Neural progenitor cell (in vitro differentiated cells): ENCODE data around the gene TAOK2. TPM values are rescaled to one million over a fixed set of nuclear protein-coding genes. Genes with fewer than 3 reads are reported as not detected.

Experiments used
- DNase-seq: peaks from one replicate; pipeline ENCODE4 v3.0.0-alpha.2; 2016; ENCODE audit warnings: low spot score
- H2AFZ ChIP-seq: fragments of 200-600 bp; sonication (generic); replicated peaks from 2 replicates; pipeline ENCODE4 v1.6.1; 2016; ENCODE audit warnings: antibody characterized with exemption
- H3F3A ChIP-seq: fragments of 200-600 bp; sonication (generic); 2 replicates; pipeline ENCODE4 v1.6.1; 2016; ENCODE audit warnings: antibody characterized with exemption, low read depth
- H3K27ac ChIP-seq: fragments of 200-600 bp; sonication (generic); 2 replicates; pipeline ENCODE4 v1.5.1; 2016; ENCODE audit warnings: mild to moderate bottlenecking
- H3K27me3 ChIP-seq: fragments of 200-600 bp; sonication (generic); 2 replicates; pipeline ENCODE4 v1.6.1; 2016; ENCODE audit warnings: mild to moderate bottlenecking, moderate library complexity
- H3K36me3 ChIP-seq: fragments of 200-600 bp; sonication (generic); 2 replicates; pipeline ENCODE4 v1.5.1; 2016
- H3K4me1 ChIP-seq: fragments of 200-600 bp; sonication (generic); 2 replicates; pipeline ENCODE4 v1.6.1; 2016; ENCODE audit warnings: mixed run types
- H3K4me2 ChIP-seq: fragments of 200-600 bp; sonication (generic); 2 replicates; pipeline ENCODE4 v1.6.1; 2016
- H3K4me3 ChIP-seq: fragments of 200-600 bp; sonication (generic); 2 replicates; pipeline ENCODE4 v1.5.1; 2016
- H3K79me2 ChIP-seq: fragments of 200-600 bp; sonication (generic); 2 replicates; pipeline ENCODE4 v1.6.1; 2016; ENCODE audit warnings: low read depth
- H3K9ac ChIP-seq: fragments of 200-600 bp; sonication (generic); 2 replicates; pipeline ENCODE4 v1.6.1; 2016
- H3K9me3 ChIP-seq: fragments of 200-600 bp; sonication (generic); 2 replicates; pipeline ENCODE4 v1.5.1; 2016; ENCODE audit warnings: low read depth
- H4K20me1 ChIP-seq: fragments of 200-600 bp; sonication (generic); 2 replicates; pipeline ENCODE4 v1.6.1; 2016; ENCODE audit warnings: low read depth
- H3K27ac Mint-ChIP-seq: 3 replicates; pipeline ENCODE4 v1.8.0; 2021; ENCODE audit warnings: mixed read lengths
- H3K27me3 Mint-ChIP-seq: 2 replicates; pipeline ENCODE4 v1.8.0; 2022; ENCODE audit warnings: low read depth, mild to moderate bottlenecking, inconsistent platforms, moderate library complexity, mixed read lengths; ENCODE audit not compliant: insufficient read depth
- H3K36me3 Mint-ChIP-seq: 3 replicates; pipeline ENCODE4 v1.8.0; 2021; ENCODE audit warnings: mixed read lengths
- H3K4me1 Mint-ChIP-seq: 3 replicates; pipeline ENCODE4 v1.8.0; 2021; ENCODE audit warnings: mixed read lengths
- H3K4me3 Mint-ChIP-seq: 3 replicates; pipeline ENCODE4 v1.8.0; 2021; ENCODE audit warnings: mild to moderate bottlenecking, moderate library complexity, mixed read lengths
- H3K9me3 Mint-ChIP-seq: 3 replicates; pipeline ENCODE4 v1.8.0; 2020; ENCODE audit warnings: mixed read lengths
- CTCF ChIP-seq: fragments of 200-600 bp; sonication (generic); IDR thresholded peaks from 2 replicates; pipeline ENCODE4 v1.5.1; 2017; ENCODE audit warnings: antibody characterized with exemption, mild to moderate bottlenecking
- EZH2 ChIP-seq: fragments of 200-600 bp; sonication (generic); IDR thresholded peaks from 2 replicates; pipeline ENCODE4 v1.6.1; 2017; ENCODE audit warnings: antibody characterized with exemption, mild to moderate bottlenecking, moderate library complexity
- EZH2phosphoT487 ChIP-seq: fragments of 200-600 bp; sonication (generic); IDR thresholded peaks from 2 replicates; pipeline ENCODE4 v1.6.1; 2017; ENCODE audit warnings: antibody characterized with exemption
- total RNA-seq: library from RNA; depleted of rRNA; stranded (reverse); fragments of >200 nt; gene quantifications from 2 replicates; pipeline ENCODE4 v1.2.3, GENCODE V29; 2015; ENCODE audit warnings: low replicate concordance

TAOK2 gene
- total RNA-seq, 1 donor from 2014 or later: 13.8 TPM

- Histone ChIP-seq H4K20me1 (peaks cover 43% of the 10 kb centered on the region), H3K79me2 (peaks cover 42% of the 10 kb centered on the region), H3K4me1 (peaks cover 23% of the 10 kb centered on the region), H3K4me2 (no peak overlapping the region), H2AFZ (no peak overlapping the region), H3K27me3 (no peaks in the 10 kb centered on the region), H3K9ac (no peak overlapping the region), H3K36me3 (no peaks in the 10 kb centered on the region), H3K27ac (no peak overlapping the region), H3F3A (peaks cover 8% of the 10 kb centered on the region), H3K9me3 (no peaks in the 10 kb centered on the region), H3K4me3 (no peak overlapping the region)
- Mint-ChIP-seq H3K27ac (no peak overlapping the region), H3K4me3 (no peak overlapping the region), H3K36me3 (peaks cover 32% of the 10 kb centered on the region), H3K4me1 (peaks cover 29% of the 10 kb centered on the region), H3K27me3 (peaks cover 3% of the 10 kb centered on the region), H3K9me3 (no peaks in the 10 kb centered on the region)
- DNase-seq: no peak
- no peak for TF ChIP-seq EZH2
These were observed 5.0 kb downstream of the TAOK2 start for GRCh38 chr16:29978564-29979270.

- Mint-ChIP-seq H3K27ac (no peak overlapping the region), H3K4me3 (no peak overlapping the region), H3K4me1 (no peaks in the 10 kb centered on the region), H3K36me3 (peaks cover 45% of the 10 kb centered on the region), H3K9me3 (no peaks in the 10 kb centered on the region), H3K27me3 (no peaks in the 10 kb centered on the region)
- Histone ChIP-seq H3K4me1 (no peaks in the 10 kb centered on the region), H2AFZ (no peak overlapping the region), H3F3A (no peaks in the 10 kb centered on the region), H3K4me2 (no peak overlapping the region), H3K27me3 (no peaks in the 10 kb centered on the region), H3K27ac (no peak overlapping the region), H3K36me3 (no peaks in the 10 kb centered on the region), H3K9ac (no peak overlapping the region), H4K20me1 (peaks cover 8% of the 10 kb centered on the region), H3K79me2 (peaks cover 2% of the 10 kb centered on the region), H3K4me3 (no peak overlapping the region), H3K9me3 (no peaks in the 10 kb centered on the region)
- TF ChIP-seq EZH2phosphoT487 (no peak), CTCF (no peak), EZH2 (no peak)
- DNase-seq: no peak
These were observed 9.1 kb downstream of the TAOK2 start for GRCh38 chr16:29982560-29983419.

- H3K27ac ChIP-seq: no peak overlapping the region
- H3K4me1 ChIP-seq: no peaks in the 10 kb centered on the region
- H3K9ac ChIP-seq: no peak overlapping the region
- no peaks in the 10 kb centered on the region for H3K79me2 ChIP-seq
- H3K4me1 Mint-ChIP-seq: no peaks in the 10 kb centered on the region
- H3F3A ChIP-seq: no peaks in the 10 kb centered on the region
- no peak overlapping the region for H3K4me3 ChIP-seq
- H3K27me3 Mint-ChIP-seq: no peaks in the 10 kb centered on the region
- no peak overlapping the region for H3K4me3 Mint-ChIP-seq
- H2AFZ ChIP-seq: no peak overlapping the region
- no peaks in the 10 kb centered on the region for H3K27me3 ChIP-seq
- no peaks in the 10 kb centered on the region for H3K9me3 Mint-ChIP-seq
- no peak overlapping the region for H3K4me2 ChIP-seq
- H3K36me3 ChIP-seq: no peaks in the 10 kb centered on the region
- TF ChIP-seq EZH2phosphoT487 (no peak), CTCF (no peak), EZH2 (no peak)
- DNase-seq: no peak
- no peaks in the 10 kb centered on the region for H3K9me3 ChIP-seq
- peak overlapping the region; percentile 73 for H3K27ac Mint-ChIP-seq
- H4K20me1 ChIP-seq: no peaks in the 10 kb centered on the region
- peaks cover 45% of the 10 kb centered on the region for H3K36me3 Mint-ChIP-seq
These were observed 9.9 kb downstream of the TAOK2 start for GRCh38 chr16:29983420-29984136.
